GM18951 (cell line): ENCODE results near the gene GALNT8.

ENCODE experiments used
- POLR2A ChIP-seq: IDR thresholded peaks from 4 replicates; pipeline ENCODE4 v1.6.1; 2011; ENCODE audit warnings: mild to moderate bottlenecking; ENCODE audit not compliant: insufficient read length, insufficient read depth; ENCODE audit errors: extremely low read depth
- in situ Hi-C: fragments of 300-500 bp; cut with MboI; formaldehyde crosslinking; loops from one replicate; pipeline ENCODE4 v1.12.0; 2022; ENCODE audit warnings: low sequenced_read_pairs, mixed read lengths, inconsistent platforms; ENCODE audit not compliant: unreplicated experiment

Gene GALNT8

DNA sequence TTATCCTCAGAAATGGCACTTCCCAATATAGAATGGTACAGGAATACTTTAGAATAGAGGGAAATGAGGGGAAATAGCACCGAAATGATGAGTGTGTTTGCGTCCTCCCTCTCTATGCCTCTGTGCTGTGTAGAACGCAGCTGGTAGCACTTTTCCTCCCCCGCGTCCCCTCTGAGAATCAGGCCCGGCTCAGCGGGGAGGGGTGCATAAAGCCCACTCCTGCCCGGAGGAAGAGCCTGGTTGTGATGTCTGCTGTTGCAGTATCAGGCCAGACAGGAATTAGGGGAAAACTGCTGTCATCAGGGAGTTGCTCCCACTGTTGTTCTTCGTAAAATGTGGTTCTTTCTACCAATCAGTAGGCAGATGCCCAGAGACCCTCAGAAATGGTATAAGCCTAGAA is 76.0 kb downstream of the GALNT8 start:
- no peak for TF ChIP-seq POLR2A
- in situ Hi-C loops, result no loop called here

DNA sequence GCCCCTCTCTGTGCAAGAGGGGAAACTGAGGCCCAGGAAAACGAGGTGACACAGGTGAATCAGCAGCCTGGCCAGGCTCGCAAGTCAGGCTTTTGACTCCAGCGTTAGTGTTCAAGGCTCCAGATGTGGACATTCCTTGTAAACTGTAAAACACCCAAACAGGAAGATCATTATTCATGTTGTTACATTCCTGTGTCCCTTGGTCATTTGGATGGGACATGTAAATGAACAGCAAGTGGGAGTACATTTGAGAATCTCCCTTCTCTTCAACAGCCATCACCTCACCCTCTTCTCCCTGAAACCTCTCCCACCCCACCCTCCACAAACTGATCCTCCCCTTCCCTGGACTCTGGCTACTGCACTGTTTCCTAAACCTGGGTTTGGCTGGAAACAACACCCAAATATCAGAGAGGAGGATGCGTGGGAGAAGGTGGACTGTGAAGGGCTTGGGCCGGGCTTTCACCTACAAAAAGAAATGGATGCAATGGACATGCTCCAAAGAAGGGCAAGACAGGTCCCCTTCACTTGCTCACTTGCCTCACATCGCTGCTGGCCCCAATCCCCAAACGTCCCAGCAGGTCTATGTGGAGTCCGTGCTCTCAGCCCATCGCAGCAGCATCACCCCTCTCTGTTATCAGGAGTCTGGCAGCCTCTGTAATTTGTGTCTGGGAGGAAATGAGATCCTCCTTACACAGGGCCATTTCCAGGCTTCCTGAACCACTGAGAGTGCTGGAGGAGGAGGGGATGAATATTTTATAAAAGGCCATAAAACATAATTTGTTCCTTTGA is 76.7 kb downstream of the GALNT8 start:
- in situ Hi-C loops, result no loop called here

DNA sequence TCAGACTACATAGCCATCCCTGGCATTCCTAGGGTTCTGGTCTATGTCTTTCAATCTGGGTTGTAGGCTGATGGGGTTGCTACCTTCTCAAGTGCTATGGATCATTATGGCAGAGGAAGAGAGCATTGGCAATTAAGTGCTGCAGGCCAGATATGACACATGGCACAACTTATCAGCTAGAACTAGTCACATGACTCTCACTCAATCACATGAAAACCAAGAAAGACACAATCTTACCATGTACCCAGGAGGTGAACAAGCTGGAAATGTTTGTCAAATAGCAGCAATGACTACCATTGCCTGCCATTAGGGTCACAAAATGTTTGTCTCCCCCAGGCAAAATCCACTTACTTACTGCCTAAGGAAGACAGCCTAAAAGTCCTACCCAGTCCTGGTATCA is 80.4 kb downstream of the GALNT8 start:
- in situ Hi-C loops, result no loop called here
- TF ChIP-seq POLR2A, result no peak

More for the DNA sequence above, 76.7 kb downstream of the GALNT8 start:
- TF ChIP-seq POLR2A, result no peak

- in situ Hi-C loops, result no loop called here
These were observed 82.6 kb downstream of the GALNT8 start for GRCh38 chr12:4802841-4803240.

DNA sequence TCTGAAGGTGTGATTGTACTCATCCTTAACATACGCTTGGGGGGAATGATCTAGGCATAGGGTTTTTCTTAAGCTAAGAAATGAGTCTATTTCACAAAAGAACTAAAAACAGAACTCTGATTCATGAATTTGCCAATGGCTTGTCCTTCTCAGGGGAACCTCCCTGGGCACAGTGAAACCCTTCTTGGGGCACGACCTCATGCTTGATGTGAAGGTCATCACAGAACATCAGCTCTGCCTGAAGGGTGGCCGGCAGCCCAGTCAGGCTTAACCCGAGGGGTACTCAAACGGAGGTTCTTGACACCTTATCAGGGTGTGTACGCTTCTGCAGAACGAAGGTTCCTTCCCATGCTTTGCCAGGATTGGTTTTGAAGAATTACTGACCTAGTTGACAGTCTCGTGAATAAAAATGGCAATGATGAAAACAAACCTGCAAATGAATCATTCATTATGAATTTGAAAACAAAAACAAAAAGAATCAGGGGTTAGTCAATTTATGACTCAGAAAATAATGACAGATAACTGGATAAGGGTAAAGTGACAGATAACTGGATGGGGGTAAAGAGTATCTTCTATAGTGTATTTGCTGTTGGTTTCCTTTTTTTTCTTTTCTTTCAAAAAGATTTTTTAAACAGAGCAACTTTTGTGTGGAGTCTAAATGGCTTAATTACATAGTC is 86.4 kb downstream of the GALNT8 start:
- in situ Hi-C loops, result no loop called here
- TF ChIP-seq POLR2A, result no peak

More at GRCh38 chr12:4802841-4803240, 82.6 kb downstream of the GALNT8 start:
- no peak for TF ChIP-seq POLR2A

DNA sequence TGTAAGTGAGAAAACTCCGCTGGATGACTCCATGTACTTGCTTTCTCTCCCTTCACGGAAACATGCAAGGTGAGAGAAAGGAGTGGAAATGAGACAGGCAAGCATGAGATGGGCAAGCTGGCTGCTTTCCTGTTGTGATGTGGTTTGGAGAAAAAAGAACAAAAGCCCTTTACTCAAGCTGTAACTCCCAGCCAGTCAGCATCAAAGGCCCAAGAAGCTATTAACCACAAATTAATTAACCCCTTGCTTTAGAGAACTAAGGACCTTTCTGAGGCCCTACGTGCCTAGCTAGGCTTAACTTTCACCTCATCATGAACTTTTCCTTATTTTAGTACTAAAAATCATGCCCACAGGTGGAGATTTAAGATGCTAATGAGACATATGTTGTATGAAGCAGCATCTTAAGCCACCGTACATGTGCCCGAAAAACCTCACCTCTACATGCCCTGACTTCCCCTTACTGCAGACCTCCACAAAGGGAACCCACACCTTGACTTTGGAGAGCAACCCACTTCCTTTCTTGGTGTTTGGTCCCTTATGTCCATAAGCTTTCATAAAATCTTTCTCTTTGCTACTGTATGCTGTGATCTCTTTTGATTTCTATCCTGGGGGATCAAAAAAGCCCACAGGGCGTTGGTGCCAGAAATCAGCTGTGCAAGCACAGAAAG is 87.0 kb downstream of the GALNT8 start:
- no peak for TF ChIP-seq POLR2A
- in situ Hi-C loops, result no loop called here

DNA sequence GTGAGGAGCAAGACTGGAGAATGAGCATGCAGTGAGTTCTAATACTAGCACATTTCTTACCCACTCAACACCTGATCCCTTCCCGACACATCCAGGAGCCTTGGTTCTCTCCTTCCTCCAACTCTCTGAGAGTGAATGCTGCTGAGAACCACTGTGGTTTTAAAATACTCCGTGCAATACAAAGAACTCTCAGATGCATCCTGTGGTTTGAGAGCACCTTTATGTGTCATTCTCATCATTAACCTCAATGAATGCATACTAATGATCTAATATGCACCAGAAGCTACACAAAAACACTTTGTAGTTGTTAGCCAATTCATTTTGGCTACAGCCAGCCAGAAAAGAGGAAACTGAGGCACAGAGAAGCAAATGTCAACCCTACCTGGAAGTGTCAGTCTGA is 87.6 kb downstream of the GALNT8 start:
- TF ChIP-seq POLR2A, result no peak
- in situ Hi-C loops, result no loop called here

- in situ Hi-C loops, result no loop called here
- TF ChIP-seq POLR2A, result no peak
These were observed 88.8 kb downstream of the GALNT8 start for GRCh38 chr12:4809013-4809448.

DNA sequence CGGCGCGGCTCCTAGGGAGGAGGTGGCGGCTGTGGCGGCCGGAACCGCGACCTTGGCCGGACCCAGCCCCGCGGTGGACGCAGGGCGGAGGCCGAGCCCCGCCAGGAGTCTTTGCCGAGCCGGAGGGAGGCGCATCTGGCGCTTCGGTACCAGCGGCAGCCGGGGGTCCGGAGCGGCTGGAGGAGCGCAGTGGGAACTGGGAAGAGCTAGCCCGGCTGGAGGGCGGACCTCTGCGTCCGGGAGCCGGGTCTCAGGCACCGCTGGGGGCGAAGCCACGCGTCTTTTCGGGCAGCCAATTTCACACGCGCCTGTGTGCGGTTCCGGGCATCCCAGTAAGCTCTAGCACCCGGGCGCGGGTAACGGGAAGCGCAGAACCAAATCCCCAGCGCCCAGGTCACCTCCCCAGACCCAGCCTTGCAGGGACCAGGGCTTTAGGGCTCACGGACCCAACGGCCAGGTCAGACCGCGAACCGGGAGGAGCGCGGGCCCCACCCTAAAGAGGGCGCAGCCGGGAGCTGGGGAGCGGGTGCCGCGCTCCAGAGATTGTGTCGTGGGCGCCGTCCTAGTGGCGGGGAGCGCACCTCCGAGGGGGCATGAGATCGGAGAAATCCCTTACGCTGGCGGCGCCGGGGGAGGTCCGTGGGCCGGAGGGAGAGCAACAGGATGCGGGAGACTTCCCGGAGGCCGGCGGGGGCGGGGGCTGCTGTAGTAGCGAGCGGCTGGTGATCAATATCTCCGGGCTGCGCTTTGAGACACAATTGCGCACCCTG is 89.4 kb downstream of the GALNT8 start:
- TF ChIP-seq POLR2A, result no peak
- in situ Hi-C loops, result no loop called here

GRCh38 chr12:4810219-4810671 is 90.0 kb downstream of the GALNT8 start:
- in situ Hi-C loops, result no loop called here
- TF ChIP-seq POLR2A, result no peak

GRCh38 chr12:4812624-4813327 is 92.6 kb downstream of the GALNT8 start:
- in situ Hi-C loops, result no loop called here

GRCh38 chr12:4813741-4814140 is 93.5 kb downstream of the GALNT8 start:
- no peak for TF ChIP-seq POLR2A
- in situ Hi-C loops, result no loop called here

More at GRCh38 chr12:4812624-4813327, 92.6 kb downstream of the GALNT8 start:
- no peak for TF ChIP-seq POLR2A
